Measurements from ENCODE around the gene ATP5F1E. TPM values are rescaled to one million over a fixed set of nuclear protein-coding genes. Genes with fewer than 3 reads are reported as not detected.

Gene ATP5F1E
- total RNA-seq, 1 donor from 2014 or later = 67.5 TPM

- H3K9me3 Mint-ChIP-seq (ENCODE audit: low read depth) = no peaks in the 10 kb centered on the region
- H3K4me1 Mint-ChIP-seq (ENCODE audit: low read depth) = peaks cover 21% of the 10 kb centered on the region
- no peak overlapping the region for H3K27ac Mint-ChIP-seq (ENCODE audit: unreplicated experiment)
- H3K36me3 Mint-ChIP-seq (ENCODE audit: low read depth) = peaks cover 4% of the 10 kb centered on the region
- no peak overlapping the region for H3K4me3 Mint-ChIP-seq (ENCODE audit: unreplicated experiment)
- no peaks in the 10 kb centered on the region for H3K27me3 Mint-ChIP-seq (ENCODE audit: low read depth)
- TF ChIP-seq CTCF (IDR thresholded peaks at IDR 0.05) = no peak
- DNase-seq (ENCODE audit: low spot score) = no peak
Observed at GRCh38 chr20:59002874-59003399, 29.2 kb downstream of the ATP5F1E start.

- no peak for TF ChIP-seq CTCF (IDR thresholded peaks at IDR 0.05)
- no peak overlapping the region for H3K27ac Mint-ChIP-seq (ENCODE audit: unreplicated experiment)
- H3K27me3 Mint-ChIP-seq (ENCODE audit: low read depth) = no peaks in the 10 kb centered on the region
- peaks cover 7% of the 10 kb centered on the region for H3K36me3 Mint-ChIP-seq (ENCODE audit: low read depth)
- no peaks in the 10 kb centered on the region for H3K9me3 Mint-ChIP-seq (ENCODE audit: low read depth)
- no peak overlapping the region for H3K4me3 Mint-ChIP-seq (ENCODE audit: unreplicated experiment)
- peaks cover 21% of the 10 kb centered on the region for H3K4me1 Mint-ChIP-seq (ENCODE audit: low read depth)
- no peak for DNase-seq (ENCODE audit: low spot score)
Observed at GRCh38 chr20:59002388-59002787, 29.7 kb downstream of the ATP5F1E start.

- peaks cover 21% of the 10 kb centered on the region for H3K4me1 Mint-ChIP-seq (ENCODE audit: low read depth)
- peaks cover 11% of the 10 kb centered on the region for H3K36me3 Mint-ChIP-seq (ENCODE audit: low read depth)
Observed at GRCh38 chr20:59001449-59002171, 30.5 kb downstream of the ATP5F1E start.

GRCh38 chr20:59001068-59001448 is 31.1 kb downstream of the ATP5F1E start:
- peaks cover 12% of the 10 kb centered on the region for H3K36me3 Mint-ChIP-seq (ENCODE audit: low read depth)
- no peaks in the 10 kb centered on the region for H3K27me3 Mint-ChIP-seq (ENCODE audit: low read depth)
- H3K4me1 Mint-ChIP-seq (ENCODE audit: low read depth) = peaks cover 21% of the 10 kb centered on the region
- TF ChIP-seq CTCF (IDR thresholded peaks at IDR 0.05) = no peak
- no peak for DNase-seq (ENCODE audit: low spot score)
- no peaks in the 10 kb centered on the region for H3K9me3 Mint-ChIP-seq (ENCODE audit: low read depth)
- no peak overlapping the region for H3K4me3 Mint-ChIP-seq (ENCODE audit: unreplicated experiment)
- no peak overlapping the region for H3K27ac Mint-ChIP-seq (ENCODE audit: unreplicated experiment)

More at GRCh38 chr20:59001449-59002171, 30.5 kb downstream of the ATP5F1E start:
- no peak for DNase-seq (ENCODE audit: low spot score)
- no peak for TF ChIP-seq CTCF (IDR thresholded peaks at IDR 0.05)
- no peak overlapping the region for H3K4me3 Mint-ChIP-seq (ENCODE audit: unreplicated experiment)
- H3K9me3 Mint-ChIP-seq (ENCODE audit: low read depth) = no peaks in the 10 kb centered on the region
- H3K27me3 Mint-ChIP-seq (ENCODE audit: low read depth) = no peaks in the 10 kb centered on the region
- no peak overlapping the region for H3K27ac Mint-ChIP-seq (ENCODE audit: unreplicated experiment)

- Mint-ChIP-seq H3K4me1 (ENCODE audit: low read depth) (peaks cover 20% of the 10 kb centered on the region), H3K4me3 (ENCODE audit: unreplicated experiment) (no peak overlapping the region), H3K9me3 (ENCODE audit: low read depth) (no peaks in the 10 kb centered on the region), H3K27ac (ENCODE audit: unreplicated experiment) (no peak overlapping the region), H3K27me3 (ENCODE audit: low read depth) (no peaks in the 10 kb centered on the region), H3K36me3 (ENCODE audit: low read depth) (peaks cover 17% of the 10 kb centered on the region)
- no peak for DNase-seq (ENCODE audit: low spot score)
- TF ChIP-seq CTCF (IDR thresholded peaks at IDR 0.05) = no peak
Observed at GRCh38 chr20:59000326-59000725, 31.8 kb downstream of the ATP5F1E start.

Data from chondrocyte (in vitro differentiated cells).